Measurements from ENCODE around the gene TXNDC12.

Gene TXNDC12

GRCh38 chr1:51998701-51999100 is 56.3 kb downstream of the TXNDC12 start:
- no peak for DNase-seq (ENCODE audit: low read depth in 2 of 2)

- DNase-seq (ENCODE audit: low read depth in 2 of 2): no peak
Observed at GRCh38 chr1:51997974-51998382, 57.0 kb downstream of the TXNDC12 start.

GRCh38 chr1:51990478-51990965 is 64.5 kb downstream of the TXNDC12 start, which contains the start of gene RAB3B:
Gene RAB3B (minus strand): TSS chr1:51990700. CDS start chr1:51977117, 13,583 bp downstream.
- peak; percentile 81 to 88 for DNase-seq (ENCODE audit: low read depth in 2 of 2)

GRCh38 chr1:51989582-51990477 is 65.2 kb downstream of the TXNDC12 start:
- DNase-seq (ENCODE audit: low read depth in 2 of 2): no peak

GRCh38 chr1:51988254-51988653 is 66.7 kb downstream of the TXNDC12 start:
- no peak for DNase-seq (ENCODE audit: low read depth in 2 of 2)

- DNase-seq (ENCODE audit: low read depth in 2 of 2): no peak
Observed at GRCh38 chr1:51986718-51987117, 68.3 kb downstream of the TXNDC12 start.

GRCh38 chr1:51982161-51982560 is 72.8 kb downstream of the TXNDC12 start:
- no peak for DNase-seq (ENCODE audit: low read depth in 2 of 2)

GRCh38 chr1:51981555-51981954 is 73.4 kb downstream of the TXNDC12 start:
- no peak for DNase-seq (ENCODE audit: low read depth in 2 of 2)

GRCh38 chr1:51978099-51978498 is 76.9 kb downstream of the TXNDC12 start:
- DNase-seq (ENCODE audit: low read depth in 2 of 2): no peak

GRCh38 chr1:51976846-51977602 is 78.0 kb downstream of the TXNDC12 start:
- DNase-seq (ENCODE audit: low read depth in 2 of 2): no peak

GRCh38 chr1:51973587-51974474 is 81.2 kb downstream of the TXNDC12 start:
- DNase-seq (ENCODE audit: low read depth in 2 of 2): no peak
